Activated CD4-positive, alpha-beta T cell treated with anti-CD3 and anti-CD28 coated beads, Interleukin-2, amount 50 U/mL, for 24 hours (primary cell): ENCODE measurements around the gene TRDN.
"Not testable (repeated sequence)": the region's sequence is repeated elsewhere in the genome, so short reads cannot be mapped to it uniquely, and the experiment has no call there.

ENCODE experiments used
- DNase-seq, 2 donors: peaks; one replicate each; pipeline ENCODE4 v3.0.0-alpha.2; 2020; ENCODE audit warnings: low read depth in 1 of 2, low spot score in 1 of 2

Gene TRDN

DNA sequence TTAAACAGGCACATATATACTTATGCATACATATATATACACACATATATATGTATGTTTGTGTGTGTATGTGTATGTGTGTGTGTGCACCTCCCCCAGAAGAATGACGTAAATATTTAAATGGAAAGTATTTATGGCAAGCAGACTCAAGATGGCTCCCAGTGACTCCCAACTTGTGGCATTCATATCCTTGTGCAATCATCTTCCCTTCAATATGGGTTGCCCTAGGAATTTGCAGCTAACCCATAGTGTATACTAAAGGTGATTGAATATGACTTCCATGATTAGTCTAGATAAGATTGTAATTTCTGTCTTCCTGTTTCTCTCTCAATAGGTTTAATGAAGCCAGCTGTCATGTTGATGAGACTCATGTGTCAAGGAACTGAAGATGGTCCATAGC, 127.6 kb downstream of the TRDN start:
- DNase-seq = no peak

DNA sequence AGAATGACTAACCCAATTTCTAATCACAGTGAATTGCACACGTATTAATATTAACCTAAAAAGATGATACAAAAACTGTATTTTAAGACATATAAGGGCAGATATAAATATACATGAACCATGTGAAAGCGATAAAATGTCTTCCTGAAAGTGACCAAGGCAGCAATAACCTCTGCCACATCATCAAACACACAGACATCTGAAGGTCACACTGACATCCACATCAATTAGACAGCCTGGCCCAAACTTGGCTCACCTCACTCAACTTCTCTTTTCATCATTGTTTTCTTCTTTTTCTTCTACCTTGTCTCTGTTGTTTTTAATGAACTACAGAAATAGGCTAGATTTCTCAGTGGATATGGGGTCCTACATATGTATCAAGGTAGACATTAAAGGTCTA, 128.5 kb downstream of the TRDN start:
- no peak for DNase-seq

DNA sequence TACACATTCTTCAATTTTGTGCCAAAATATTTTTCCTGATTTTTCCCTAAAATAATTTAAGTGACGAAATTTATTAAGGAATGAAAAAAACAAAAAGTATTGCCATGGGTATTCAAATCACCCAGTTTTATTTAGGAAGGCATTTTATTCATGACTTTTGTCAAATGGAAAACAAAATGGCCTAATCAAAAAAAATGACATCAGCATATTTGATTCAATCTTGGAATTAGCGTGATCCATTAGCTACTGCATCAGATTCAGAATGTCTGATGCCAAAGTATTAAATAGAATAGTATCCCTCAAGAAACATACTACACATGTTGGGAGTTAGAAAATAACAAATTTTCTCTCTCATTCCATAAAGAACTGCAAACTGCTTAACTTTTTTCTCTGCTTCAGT, 129.2 kb downstream of the TRDN start:
- DNase-seq = no peak

DNA sequence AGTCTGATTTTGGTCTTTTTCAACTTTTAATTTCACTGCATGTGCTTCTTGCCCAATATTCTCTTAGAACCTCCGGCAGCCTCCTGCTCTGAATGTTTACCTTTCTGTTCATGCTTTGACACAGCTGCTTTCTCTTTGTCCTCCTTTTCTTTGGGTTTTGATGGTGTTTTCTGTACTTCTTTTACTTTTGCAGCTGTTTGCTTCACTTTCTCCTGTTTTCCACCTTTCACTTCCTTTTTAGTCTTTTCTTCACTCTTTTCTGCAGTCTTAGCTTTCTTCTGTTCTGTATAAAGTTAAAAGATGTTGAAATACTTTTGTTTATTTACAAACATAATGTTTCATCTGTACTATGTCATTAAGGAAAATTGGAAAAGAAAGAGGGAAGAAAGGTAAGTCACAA, 133.1 kb downstream of the TRDN start:
- DNase-seq = no peak

DNA sequence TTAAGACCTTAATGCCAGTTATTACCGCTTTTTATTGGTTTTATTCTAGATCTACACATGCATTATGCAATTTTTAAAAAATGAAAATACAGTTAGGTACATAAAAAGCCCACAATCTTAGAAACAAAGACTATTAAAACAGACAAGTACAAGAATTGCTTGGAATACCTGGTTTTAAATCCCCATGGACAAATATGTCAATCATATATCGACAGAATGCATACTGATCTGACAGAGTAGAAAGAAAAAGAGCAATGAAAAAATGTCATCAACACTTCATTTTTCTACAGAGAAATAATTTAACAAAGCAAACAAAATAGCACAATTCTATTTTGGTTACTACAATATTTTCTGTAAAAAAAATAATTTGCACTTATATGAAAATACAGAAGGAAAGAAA, 139.7 kb downstream of the TRDN start:
- DNase-seq = no peak

DNA sequence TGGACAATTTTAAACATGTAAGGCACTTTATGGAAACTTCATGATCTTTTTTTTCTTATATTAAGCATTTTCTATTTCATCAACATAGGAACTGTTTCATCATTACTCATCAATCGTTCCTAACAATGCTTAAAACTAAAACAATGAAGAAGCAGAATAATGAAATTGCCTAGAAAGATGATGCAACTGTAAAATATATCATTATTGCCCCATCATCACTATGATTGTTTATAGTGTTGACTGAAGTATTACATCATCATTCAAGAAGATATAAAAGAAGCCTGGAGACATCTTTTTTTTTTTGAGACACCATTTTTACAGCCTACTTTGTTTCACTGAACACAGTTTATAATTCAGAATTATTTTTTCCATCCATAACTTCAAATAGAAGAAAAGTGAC, 147.2 kb downstream of the TRDN start:
- no peak for DNase-seq

DNA sequence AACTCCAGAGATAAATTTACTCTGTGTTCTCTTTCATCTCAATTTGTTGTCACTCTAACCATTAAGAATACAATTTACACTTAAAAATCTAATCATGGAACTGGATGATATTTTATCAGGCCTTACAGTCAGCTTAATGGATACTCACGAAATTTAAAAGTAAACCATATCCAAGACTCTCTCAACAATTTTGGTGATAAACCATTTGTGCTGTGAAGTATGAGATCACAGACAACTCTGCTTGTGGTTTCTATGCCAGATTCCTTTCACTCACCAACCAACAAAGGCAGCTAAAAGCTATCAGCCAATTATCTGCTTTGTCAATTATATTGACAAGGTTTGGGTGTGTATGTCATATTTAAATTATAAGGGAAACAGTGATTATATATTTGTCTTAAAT, 155.8 kb downstream of the TRDN start:
- DNase-seq = no peak

DNA sequence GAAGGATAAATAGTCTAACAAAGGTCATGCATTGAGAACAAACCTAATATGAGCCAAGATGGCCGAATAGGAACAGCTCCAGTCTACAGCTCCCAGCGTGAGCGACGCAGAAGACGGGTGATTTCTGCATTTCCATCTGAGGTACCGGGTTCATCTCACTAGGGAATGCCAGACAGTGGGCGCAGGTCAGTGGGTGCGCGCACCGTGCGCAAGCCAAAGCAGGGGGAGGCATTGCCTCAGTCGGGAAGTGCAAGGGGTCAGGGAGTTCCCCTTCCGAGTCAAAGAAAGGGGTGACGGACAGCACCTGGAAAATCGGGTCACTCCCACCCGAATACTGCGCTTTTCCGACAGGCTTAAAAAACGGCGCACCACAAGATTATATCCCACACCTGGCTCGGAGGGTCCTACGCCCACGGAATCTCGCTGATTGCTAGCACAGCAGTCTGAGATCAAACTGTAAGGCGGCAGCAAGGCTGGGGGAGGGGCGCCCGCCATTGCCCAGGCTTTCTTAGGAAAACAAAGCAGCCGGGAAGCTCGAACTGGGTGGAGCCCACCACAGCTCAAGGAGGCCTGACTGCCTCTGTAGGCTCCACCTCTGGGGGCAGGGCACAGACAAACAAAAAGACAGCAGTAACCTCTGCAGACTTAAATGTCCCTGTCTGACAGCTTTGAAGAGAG, 164.6 kb downstream of the TRDN start:
- DNase-seq = not testable (repeated sequence)

DNA sequence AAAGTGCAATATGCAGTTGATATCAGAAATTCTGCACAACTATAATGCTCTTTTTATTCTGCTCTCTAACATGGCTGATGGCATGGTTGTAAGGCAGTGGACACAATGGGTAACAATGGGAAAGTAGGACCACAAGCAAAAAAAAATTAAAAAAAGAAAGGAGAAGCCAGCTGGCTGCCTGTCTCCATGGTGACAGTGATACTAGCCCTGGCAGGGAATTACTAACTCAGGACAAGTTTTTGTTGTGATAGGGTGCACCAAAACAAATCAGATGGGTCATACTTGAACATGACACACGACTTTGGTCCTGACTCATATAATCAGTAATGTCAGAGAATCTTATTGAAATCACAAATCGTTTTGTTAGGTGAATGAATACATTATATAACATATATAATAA, 169.4 kb downstream of the TRDN start:
- DNase-seq = no peak

DNA sequence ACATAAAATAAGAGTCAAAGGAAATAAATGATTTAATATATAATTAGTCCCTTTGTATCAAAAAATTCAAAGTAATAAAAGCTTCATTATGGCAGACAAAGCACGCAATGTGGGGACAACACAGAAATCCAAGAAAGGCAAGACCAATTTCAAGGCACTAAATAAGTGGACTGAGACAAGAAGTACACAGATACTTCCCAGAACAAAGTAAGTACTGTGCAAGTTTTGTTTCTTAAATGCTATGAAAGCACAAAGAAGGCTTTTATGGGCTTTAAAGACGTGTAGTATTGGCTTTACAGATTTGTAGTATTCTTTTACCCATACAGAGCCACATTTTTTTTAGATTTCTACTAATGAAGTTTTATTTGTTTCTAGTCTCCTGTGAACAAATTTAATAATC, 174.6 kb downstream of the TRDN start:
- no peak for DNase-seq

DNA sequence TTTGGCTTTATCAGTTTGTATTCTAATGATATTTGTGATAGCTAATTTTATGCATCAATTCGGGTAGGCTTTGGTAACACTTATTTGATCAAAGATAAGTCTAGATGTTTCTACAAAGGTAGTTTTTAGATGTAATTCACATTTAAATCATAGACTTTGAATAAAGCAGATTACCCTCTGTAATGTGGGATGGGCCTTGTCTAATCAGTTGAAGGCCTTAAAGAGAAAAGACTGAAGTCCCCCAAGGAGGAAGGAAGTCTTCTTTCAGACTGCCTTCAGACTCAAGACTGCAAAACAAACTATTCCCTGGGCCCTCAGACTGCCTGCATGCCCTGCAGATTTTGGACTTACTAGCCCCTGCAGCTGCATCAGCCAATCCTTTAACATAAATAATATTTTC, 178.5 kb downstream of the TRDN start:
- DNase-seq = no peak

DNA sequence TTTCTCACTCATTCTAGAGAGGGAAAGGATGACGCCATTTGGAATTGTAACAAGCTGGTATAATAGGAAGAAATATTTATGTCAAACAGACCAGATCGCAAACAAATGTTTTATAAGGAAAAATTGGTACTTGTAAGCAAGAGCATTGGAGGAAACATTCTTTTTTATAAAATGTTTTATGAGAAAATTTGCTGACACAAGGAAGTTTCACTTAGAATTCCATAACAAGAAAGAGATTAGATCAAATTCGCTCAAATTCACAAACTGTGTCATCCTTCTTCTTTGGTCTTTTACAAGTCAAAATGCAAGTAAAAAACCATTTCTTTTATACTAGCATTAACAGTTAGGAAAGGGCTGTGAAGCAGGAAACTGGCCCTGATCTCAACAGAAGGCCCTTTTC, 179.9 kb downstream of the TRDN start:
- no peak for DNase-seq

DNA sequence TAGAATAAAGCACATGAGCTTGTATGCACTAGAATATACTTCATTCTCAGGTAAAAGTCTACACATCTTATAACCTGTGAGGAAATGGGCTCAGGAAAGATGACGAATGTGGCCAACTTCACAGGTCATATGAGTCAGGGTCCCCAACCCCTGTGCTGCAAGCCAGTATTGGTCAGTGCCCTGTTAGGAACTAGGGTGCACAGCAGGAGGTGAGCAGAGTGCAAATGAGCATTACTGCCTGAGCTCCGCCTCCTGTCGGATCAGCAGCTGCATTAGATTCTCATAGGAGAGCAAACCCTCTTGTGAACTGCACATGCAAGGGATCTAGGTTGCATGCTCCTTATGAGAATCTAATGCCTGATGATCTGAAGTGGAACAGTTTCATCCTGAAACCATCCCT, 182.3 kb downstream of the TRDN start:
- DNase-seq = no peak

DNA sequence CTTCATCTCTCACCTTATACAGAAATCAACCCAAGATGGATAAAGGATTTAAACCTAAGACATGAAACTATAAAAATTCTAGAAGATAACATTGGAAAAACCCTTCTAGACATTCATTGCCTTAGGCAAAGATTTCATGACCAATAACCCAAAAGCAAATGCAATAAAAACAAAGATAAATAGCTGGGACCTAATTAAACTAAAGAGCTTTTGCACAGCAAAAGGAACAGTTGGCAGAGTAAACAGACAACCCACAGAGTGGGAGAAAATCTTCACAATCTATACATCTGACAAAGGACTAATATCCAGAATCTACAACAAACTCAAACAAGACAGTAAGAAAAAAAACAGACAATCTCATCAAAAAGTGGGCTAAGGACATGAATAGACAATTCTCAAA, 183.7 kb downstream of the TRDN start:
- not testable (repeated sequence) for DNase-seq

DNA sequence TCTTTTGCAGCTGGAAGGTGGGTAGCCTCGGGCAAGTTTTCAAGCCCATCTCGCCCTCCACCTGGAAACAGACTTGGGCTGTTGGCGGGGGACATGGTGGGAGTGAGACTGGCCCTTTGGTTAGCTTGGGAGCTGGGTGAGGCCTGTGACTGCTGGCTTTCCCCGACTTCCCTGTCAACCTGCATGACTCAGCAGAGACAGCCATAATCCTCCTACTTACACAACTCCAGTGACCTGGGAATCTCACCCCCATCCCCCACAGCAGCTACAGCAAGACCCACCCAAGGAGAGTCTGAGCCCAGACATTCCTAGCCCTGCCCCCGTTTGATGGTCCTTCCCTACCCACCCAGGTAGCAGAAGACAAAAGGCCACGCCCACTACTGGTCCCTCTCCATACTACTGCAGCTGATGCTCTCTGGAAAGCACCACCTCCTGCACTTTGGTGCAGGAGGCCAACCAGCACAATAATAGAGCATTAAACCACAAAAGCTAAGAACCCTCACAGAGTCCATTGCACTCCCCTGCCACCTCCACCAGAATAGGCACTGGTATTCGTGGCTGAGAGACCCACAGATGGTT, 188.4 kb downstream of the TRDN start:
- no peak for DNase-seq

DNA sequence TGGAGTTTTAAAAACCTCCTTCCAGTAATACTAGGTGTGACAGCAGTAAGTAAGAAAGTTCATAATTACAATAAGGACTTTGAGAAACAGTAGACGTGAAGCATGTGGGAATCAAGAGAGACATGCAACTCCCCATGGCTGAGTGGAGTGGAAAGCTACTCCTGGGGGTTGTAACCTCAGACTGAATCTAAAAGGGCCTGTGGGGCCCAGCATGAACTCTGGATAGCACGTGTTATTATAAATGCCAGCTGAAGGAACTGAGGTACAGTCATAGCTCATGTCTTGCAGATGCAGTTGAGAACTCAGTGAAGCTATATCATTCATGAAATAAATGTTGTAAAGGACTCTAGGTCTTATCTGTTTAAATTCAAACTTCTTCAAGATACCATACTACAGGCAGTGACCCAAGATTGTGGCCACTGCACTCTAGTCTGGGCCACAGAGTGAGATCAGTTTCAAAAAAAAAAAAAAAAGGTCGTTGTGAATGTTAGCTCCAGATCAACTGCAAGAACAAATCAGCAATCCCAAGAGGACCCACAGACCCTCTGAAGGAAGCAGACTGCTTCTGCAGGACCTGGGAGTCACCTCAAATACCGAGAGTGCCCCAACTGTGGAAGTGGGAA, 189.3 kb downstream of the TRDN start:
- no peak for DNase-seq

DNA sequence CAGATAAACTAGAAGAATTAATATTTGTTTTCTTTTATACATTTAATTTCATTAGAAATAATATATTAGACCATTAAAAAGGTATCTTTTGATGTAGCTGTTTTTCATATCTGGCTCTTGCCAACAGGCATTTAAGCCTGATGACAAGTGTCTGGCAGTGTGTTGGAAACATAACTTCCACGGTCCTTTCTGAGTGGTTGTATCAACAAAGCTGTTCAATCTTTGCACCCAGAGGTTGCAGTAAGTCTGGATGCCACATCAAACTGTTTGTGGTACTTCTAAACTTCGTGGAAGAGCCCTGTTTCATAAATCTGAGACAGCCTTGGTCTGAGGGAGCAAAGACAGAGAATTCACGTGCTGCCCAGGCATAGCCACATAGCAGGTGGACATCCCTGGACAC, 197.4 kb downstream of the TRDN start:
- DNase-seq = no peak

DNA sequence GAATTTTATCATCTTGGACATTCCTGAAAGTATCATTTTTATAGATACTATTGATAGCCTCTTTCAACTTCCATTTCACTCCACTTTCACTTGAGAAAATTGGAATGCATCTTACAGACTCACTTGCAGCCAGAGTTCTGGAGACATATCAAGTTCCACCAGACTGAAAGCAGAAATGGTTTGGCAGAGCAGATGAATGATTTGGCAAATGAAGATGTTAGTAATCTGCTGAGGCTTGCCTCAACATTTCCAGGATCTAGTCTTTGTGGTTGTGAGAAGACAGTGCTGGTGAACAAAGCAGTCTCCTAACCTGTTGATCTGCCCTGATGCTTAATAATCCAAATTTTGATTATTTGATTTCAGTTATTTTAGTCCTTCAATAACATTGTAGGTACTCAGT, 202.6 kb downstream of the TRDN start:
- DNase-seq = no peak

DNA sequence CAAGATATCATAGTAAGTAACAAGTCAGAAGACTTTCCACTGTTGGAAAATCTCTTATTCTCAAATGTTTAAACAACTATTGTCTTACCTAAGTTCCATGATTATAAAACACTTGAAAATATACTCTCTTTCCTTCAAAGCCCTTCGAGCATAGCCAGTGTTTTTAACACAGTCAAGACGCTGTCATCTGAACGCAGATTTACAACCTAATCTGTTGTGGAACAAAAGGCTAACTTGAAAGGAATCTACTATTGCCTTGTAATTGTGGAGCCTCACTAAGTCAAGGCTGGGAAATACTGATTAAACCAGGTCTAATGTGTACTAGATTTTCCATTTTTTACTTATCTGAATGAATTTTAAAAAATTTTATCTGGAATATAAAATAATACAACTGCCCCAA, 205.8 kb downstream of the TRDN start:
- no peak for DNase-seq

DNA sequence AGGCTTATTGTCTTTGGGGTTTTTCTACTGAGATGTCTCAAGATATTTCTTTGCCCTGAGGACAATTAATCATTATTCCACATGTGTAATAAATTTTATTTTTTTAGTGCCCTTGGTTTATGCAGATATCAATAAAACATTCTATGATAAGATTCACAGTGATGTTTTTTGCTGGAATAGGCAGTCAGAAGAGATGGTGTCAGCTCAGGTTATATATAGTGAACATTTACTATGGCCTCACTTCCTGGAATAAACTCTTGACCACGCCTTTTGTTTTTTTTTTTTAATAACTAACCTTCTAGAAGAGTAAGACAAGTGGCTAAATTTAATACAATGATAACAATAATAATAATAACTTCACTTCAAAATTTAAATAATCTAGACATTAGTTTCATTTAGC, 209.7 kb downstream of the TRDN start:
- no peak for DNase-seq

DNA sequence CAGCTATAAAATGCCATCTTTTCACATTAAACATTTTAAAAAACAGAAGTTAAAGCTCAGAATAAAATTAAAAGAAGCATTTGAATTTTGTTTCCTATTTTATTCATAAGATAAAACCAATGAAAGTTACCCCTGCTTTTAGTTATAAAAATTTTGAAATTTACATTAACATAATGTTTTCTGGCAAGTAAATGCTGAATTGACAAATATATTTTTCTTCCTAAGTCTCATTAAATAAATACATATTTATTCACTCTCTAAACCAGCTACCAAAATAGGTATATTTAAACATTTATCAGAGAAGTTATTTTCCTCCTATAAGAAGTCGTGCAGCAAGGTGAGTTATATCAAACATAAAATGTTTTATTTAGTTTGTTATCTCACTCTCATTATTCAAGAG, 213.6 kb downstream of the TRDN start:
- DNase-seq = no peak

DNA sequence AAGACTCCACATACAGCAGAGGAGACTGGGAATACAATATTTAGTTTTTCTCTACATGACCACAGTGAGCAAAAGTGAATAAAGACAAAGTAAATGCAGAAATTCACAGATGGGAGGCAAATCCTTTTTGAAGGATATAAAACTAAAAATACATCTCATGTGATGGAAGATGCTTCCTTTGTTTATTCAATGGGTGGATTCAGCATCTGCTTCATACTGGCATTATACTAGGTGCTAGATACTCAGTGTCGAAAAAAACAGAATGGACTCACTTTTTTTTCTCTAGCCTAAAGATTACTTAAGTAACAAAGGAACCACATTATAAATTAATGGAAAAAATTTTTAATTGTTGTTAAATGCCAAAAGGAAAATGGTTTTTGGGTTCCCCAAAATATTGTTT, 216.2 kb downstream of the TRDN start:
- DNase-seq = no peak

DNA sequence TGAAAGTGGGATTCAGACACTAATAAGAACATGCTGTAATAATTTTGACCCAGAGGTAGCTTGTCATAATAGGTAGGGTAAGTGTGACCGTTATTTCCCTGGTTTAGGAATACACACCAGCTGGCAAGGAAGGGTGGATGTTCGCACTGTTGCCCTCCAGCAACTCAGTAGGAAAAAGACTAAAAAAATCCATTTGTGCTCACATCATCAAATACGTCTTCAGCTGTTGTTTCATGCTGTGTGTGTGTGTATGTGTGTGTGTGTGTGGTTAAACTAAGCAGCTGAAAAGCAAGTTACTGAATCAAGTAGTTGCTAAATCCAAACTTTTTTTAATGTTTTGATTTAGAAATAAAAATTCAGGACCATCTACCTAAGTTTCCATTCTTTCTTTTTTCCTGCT, 218.7 kb downstream of the TRDN start:
- DNase-seq = no peak
